ENCODE data around the gene DTNB.
"Not testable (repeated sequence)": the region's sequence is repeated elsewhere in the genome, so short reads cannot be mapped to it uniquely, and the experiment has no call there.

DTNB gene

GRCh38 chr2:25409468-25409867 is 263.9 kb downstream of the DTNB start:
- peaks cover 6% of the 10 kb centered on the region for H3K36me3 Mint-ChIP-seq (ENCODE audit: low read depth)
- peaks cover 13% of the 10 kb centered on the region for H3K4me1 Mint-ChIP-seq
- ATAC-seq = no peak
- H3K27ac Mint-ChIP-seq = no peak overlapping the region
- H3K27me3 Mint-ChIP-seq = no peaks in the 10 kb centered on the region
- H3K4me3 Mint-ChIP-seq = no peak overlapping the region
- H3K9me3 Mint-ChIP-seq = no peaks in the 10 kb centered on the region
- no peak for DNase-seq

GRCh38 chr2:25409044-25409443 is 264.3 kb downstream of the DTNB start:
- Mint-ChIP-seq H3K4me1 (peaks cover 16% of the 10 kb centered on the region), H3K36me3 (ENCODE audit: low read depth) (peaks cover 5% of the 10 kb centered on the region), H3K4me3 (no peak overlapping the region), H3K27ac (no peak overlapping the region), H3K9me3 (no peaks in the 10 kb centered on the region), H3K27me3 (no peaks in the 10 kb centered on the region)
- ATAC-seq = no peak
- DNase-seq = no peak

GRCh38 chr2:25405611-25406295 is 267.6 kb downstream of the DTNB start:
- ATAC-seq (no peak), DNase-seq (no peak)
- Mint-ChIP-seq H3K9me3 (no peaks in the 10 kb centered on the region), H3K4me1 (peaks cover 39% of the 10 kb centered on the region), H3K36me3 (ENCODE audit: low read depth) (peaks cover 2% of the 10 kb centered on the region), H3K27ac (peak overlapping the region; percentile 61), H3K27me3 (no peaks in the 10 kb centered on the region), H3K4me3 (no peak overlapping the region)

DNA sequence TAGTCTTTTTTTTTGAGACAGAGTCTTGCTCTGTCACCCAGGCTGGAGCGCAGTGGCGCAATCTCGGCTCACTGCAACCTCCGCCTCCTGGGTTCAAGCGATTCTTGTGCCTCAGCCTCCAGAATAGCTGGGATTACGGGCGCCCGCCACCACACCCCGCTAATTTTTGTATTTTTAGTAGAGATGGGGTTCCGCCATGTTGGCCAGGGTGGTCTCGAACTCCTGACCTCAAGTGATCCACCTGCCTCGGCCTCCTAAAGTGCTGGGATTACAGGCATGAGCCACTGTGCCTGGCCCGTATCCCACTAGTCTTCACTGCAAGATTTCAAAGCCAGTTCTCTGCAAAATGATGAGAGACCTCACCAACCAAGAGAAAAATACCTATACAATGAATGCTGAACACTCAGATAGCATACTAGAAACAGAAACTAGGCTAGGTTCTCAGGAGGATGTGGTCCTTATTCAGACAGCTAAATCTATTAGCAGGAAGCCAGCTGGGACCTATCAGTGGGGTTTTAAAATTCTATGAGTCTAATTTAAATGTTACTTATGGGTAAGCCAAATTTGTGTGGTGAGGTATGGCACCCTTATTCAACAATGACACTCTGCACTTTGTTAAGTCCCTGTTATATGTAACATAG is 270.1 kb downstream of the DTNB start:
- peaks cover 36% of the 10 kb centered on the region for H3K4me1 Mint-ChIP-seq
- not testable (repeated sequence) for H3K9me3 Mint-ChIP-seq; H3K4me3 Mint-ChIP-seq; H3K27me3 Mint-ChIP-seq; DNase-seq; H3K27ac Mint-ChIP-seq; H3K36me3 Mint-ChIP-seq (ENCODE audit: low read depth)
- ATAC-seq = peak; percentile 55

GRCh38 chr2:25402477-25402876 is 270.9 kb downstream of the DTNB start:
- H3K27ac Mint-ChIP-seq = peak overlapping the region; percentile 28
- no peak for DNase-seq
- ATAC-seq = peak; percentile 48
- H3K9me3 Mint-ChIP-seq = no peaks in the 10 kb centered on the region
- H3K4me1 Mint-ChIP-seq = peaks cover 36% of the 10 kb centered on the region
- H3K36me3 Mint-ChIP-seq (ENCODE audit: low read depth) = peaks cover 2% of the 10 kb centered on the region
- H3K4me3 Mint-ChIP-seq = no peak overlapping the region
- H3K27me3 Mint-ChIP-seq = no peaks in the 10 kb centered on the region

- Mint-ChIP-seq H3K9me3 (no peaks in the 10 kb centered on the region), H3K27me3 (no peaks in the 10 kb centered on the region)
These were observed 271.9 kb downstream of the DTNB start for GRCh38 chr2:25401307-25402026.

GRCh38 chr2:25400576-25401216 is 272.7 kb downstream of the DTNB start:
- Mint-ChIP-seq H3K4me3 (no peak overlapping the region), H3K9me3 (no peaks in the 10 kb centered on the region), H3K36me3 (ENCODE audit: low read depth) (no peaks in the 10 kb centered on the region), H3K27me3 (no peaks in the 10 kb centered on the region), H3K4me1 (peaks cover 33% of the 10 kb centered on the region), H3K27ac (no peak overlapping the region)
- ATAC-seq (no peak), DNase-seq (no peak)

More at GRCh38 chr2:25401307-25402026, 271.9 kb downstream of the DTNB start:
- Mint-ChIP-seq H3K4me3 (no peak overlapping the region), H3K4me1 (peaks cover 36% of the 10 kb centered on the region), H3K36me3 (ENCODE audit: low read depth) (peaks cover 2% of the 10 kb centered on the region), H3K27ac (no peak overlapping the region)
- DNase-seq (no peak), ATAC-seq (no peak)

- H3K4me1 Mint-ChIP-seq = peaks cover 33% of the 10 kb centered on the region
- no peaks in the 10 kb centered on the region for H3K36me3 Mint-ChIP-seq (ENCODE audit: low read depth)
- no peaks in the 10 kb centered on the region for H3K9me3 Mint-ChIP-seq
These were observed 273.2 kb downstream of the DTNB start for GRCh38 chr2:25400169-25400568.

DNA sequence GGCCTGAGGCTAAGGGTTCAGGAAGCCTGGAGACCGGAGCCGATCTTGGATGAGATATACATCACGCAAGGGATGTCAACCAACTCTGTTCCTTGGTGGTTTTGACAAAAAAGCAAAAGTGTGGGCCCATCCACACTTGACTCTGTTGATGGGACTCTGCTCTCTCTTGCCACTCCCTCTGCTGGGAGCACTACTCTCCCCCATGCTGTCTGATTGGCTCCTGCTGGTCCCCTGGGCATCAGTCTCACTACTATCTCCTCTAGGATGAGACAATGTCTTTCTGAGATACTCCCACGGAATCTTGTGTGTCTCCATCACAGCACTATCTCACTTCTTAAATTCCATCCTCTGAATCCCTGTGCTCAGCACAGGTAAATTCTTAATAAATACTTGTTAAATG is 274.8 kb downstream of the DTNB start:
- Mint-ChIP-seq H3K27ac (no peak overlapping the region), H3K9me3 (no peaks in the 10 kb centered on the region), H3K36me3 (ENCODE audit: low read depth) (no peaks in the 10 kb centered on the region), H3K4me1 (peaks cover 26% of the 10 kb centered on the region), H3K4me3 (no peak overlapping the region), H3K27me3 (no peaks in the 10 kb centered on the region)
- no peak for ATAC-seq
- DNase-seq = no peak

More at GRCh38 chr2:25400169-25400568, 273.2 kb downstream of the DTNB start:
- ATAC-seq (no peak), DNase-seq (no peak)
- Mint-ChIP-seq H3K27ac (no peak overlapping the region), H3K4me3 (no peak overlapping the region), H3K27me3 (no peaks in the 10 kb centered on the region)

- H3K9me3 Mint-ChIP-seq = no peaks in the 10 kb centered on the region
- peaks cover 18% of the 10 kb centered on the region for H3K4me1 Mint-ChIP-seq
- no peaks in the 10 kb centered on the region for H3K27me3 Mint-ChIP-seq
- no peak overlapping the region for H3K27ac Mint-ChIP-seq
- no peak for ATAC-seq
- H3K36me3 Mint-ChIP-seq (ENCODE audit: low read depth) = no peaks in the 10 kb centered on the region
- no peak for DNase-seq
- H3K4me3 Mint-ChIP-seq = no peak overlapping the region
These were observed 275.6 kb downstream of the DTNB start for GRCh38 chr2:25397777-25398176.

DNA sequence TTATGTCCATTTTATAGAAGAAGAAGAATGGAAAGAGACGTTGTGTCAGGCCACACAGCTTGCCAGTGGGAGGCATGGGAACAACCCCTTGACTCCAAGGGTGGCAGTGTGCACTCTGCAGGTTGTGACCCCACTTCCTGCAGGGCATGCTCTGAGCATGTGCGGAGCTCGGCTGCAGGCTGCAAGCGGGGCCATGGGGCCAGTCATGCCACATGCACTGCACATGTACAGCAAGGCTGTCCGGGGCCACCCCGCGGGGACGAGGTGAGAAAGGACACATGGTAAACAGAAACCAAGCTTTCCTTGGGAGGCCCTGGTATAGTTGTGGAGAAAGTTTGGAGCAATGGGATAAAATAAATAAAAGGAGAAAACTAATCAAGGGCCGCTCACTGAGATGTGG is 284.2 kb downstream of the DTNB start:
- no peak overlapping the region for H3K4me3 Mint-ChIP-seq
- H3K27me3 Mint-ChIP-seq = no peaks in the 10 kb centered on the region
- DNase-seq (no peak), ATAC-seq (no peak)
- peaks cover 4% of the 10 kb centered on the region for H3K36me3 Mint-ChIP-seq (ENCODE audit: low read depth)
- no peaks in the 10 kb centered on the region for H3K9me3 Mint-ChIP-seq
- H3K4me1 Mint-ChIP-seq = peaks cover 14% of the 10 kb centered on the region
- no peak overlapping the region for H3K27ac Mint-ChIP-seq

GRCh38 chr2:25388491-25388890 is 284.9 kb downstream of the DTNB start:
- H3K9me3 Mint-ChIP-seq = no peaks in the 10 kb centered on the region
- H3K27me3 Mint-ChIP-seq = no peaks in the 10 kb centered on the region
- H3K4me1 Mint-ChIP-seq = peaks cover 14% of the 10 kb centered on the region
- ATAC-seq = no peak
- H3K36me3 Mint-ChIP-seq (ENCODE audit: low read depth) = peaks cover 4% of the 10 kb centered on the region
- no peak overlapping the region for H3K4me3 Mint-ChIP-seq
- no peak for DNase-seq
- H3K27ac Mint-ChIP-seq = no peak overlapping the region

DNA sequence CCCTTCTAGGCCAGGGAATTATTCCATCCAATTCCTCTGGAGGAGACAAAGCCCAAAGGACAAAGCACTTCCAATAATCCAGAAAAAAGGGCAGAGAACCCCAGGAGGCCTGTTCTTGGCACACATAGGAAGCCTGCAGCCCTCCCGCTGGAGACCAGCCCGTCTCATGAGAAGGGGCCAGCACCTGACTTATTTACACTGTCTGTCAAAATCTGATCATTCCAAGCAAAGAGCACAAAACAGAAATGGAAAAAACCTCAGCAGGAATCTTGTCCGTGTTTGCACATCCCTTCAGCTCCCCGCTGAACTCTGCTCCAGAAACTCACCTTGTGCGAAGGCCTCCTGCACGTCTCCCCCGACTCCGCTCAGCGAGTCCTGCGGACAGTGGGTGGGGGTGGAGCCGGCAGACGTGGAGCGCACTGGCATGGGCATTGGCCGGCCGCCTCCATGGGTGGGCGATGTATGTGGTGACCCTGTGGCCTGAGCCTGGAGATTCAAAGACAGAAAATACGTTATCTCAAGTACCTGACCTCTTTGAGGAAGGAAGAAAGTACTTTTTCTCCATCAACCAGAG is 285.4 kb downstream of the DTNB start:
- DNase-seq (no peak), ATAC-seq (no peak)
- Mint-ChIP-seq H3K4me1 (peaks cover 14% of the 10 kb centered on the region), H3K36me3 (ENCODE audit: low read depth) (peaks cover 4% of the 10 kb centered on the region), H3K27me3 (no peaks in the 10 kb centered on the region), H3K27ac (no peak overlapping the region), H3K9me3 (no peaks in the 10 kb centered on the region), H3K4me3 (no peak overlapping the region)

Measured in activated naive CD8-positive, alpha-beta T cell treated with anti-CD3 and anti-CD28 coated beads, Interleukin-2, amount 50 U/mL, for 24 hours (primary cell).